SK-N-MC (cell line): ENCODE data around the gene CZIB.

Experiments
- EZH2 ChIP-seq: fragments of 200-600 bp; sonication (generic); IDR thresholded peaks from one replicate; pipeline ENCODE4 v1.6.1; 2017; ENCODE audit warnings: antibody characterized with exemption
- FOXP2 ChIP-seq: optimal IDR thresholded peaks from 2 replicates; pipeline ENCODE3; 2011; ENCODE audit warnings: mild to moderate bottlenecking, moderate library complexity; ENCODE audit not compliant: insufficient read depth; ENCODE audit errors: extremely low read length, control extremely low read depth
- POLR2AphosphoS5 ChIP-seq: IDR thresholded peaks from 2 replicates; pipeline ENCODE4 v1.6.1; 2012; ENCODE audit warnings: mild to moderate bottlenecking, low read depth, low read length, borderline replicate concordance

DNA sequence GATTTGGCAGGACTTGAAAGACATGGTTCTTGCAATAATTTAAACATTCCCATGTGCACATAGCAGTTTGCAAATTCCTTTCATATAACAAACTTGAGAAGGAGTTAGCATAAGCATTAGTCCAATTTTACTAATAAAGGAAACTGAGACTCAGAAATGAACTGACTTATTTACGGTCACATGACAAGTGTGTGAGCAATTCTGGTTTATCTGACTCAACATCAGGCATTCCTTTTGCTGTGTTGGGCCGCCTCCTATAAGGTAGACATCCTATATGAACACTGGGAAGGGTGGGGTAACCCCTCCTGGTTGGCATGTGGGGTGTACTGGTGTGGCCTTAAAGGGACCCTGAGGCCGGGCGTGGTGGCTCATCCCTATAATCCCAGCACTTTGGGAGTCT lies 32.3 kb downstream of the CZIB start:
- TF ChIP-seq EZH2: no peak
- no peak for TF ChIP-seq POLR2AphosphoS5
- TF ChIP-seq FOXP2: no peak
